HG03196 (cell line): Measurements from ENCODE around the gene SLC35F1.

Experiments used
- ATAC-seq: cut with Tn5 transposase; IDR thresholded peaks from one replicate; pipeline ENCODE4 v1.9.1; 2021; ENCODE audit not compliant: unreplicated experiment

Gene SLC35F1

DNA sequence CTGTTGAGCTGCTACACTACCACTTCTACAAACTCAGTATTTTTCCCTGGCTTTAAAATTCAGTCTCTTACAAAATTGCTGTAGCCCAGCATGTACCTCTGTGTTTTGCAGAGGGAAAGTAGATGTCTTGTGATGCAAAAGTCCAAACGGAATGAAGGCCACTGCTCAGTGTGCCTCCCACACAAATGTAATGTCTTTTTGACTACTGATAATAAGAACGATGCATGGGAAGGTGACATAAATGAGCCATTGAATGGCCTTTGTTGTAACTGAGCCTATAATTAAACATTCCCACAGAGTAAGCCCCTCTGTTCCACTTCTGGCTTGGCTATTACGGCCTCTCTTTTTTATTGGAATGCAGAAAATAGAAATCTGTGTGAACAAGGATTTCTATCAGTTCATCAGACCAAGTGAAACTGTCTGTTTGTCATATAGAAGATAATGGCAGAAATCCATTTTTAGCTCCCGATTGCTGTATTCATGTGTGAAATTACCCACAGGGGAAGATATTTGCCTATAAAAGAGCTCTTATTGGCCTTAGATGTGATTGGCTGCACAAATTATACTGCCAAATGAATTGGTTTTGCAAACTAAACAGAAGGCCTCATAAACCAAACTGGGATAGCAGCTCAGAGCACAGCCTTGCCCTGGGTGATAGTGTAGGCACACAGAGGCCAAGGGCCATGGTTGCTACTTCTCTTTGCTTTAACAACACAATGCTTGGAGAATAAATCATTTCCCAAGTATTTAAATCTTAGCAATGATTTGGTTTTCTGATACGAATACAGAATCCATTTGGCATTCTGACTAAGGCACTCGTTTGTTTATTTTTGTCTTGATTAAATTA is 399.6 kb downstream of the SLC35F1 start:
- no peak for ATAC-seq

DNA sequence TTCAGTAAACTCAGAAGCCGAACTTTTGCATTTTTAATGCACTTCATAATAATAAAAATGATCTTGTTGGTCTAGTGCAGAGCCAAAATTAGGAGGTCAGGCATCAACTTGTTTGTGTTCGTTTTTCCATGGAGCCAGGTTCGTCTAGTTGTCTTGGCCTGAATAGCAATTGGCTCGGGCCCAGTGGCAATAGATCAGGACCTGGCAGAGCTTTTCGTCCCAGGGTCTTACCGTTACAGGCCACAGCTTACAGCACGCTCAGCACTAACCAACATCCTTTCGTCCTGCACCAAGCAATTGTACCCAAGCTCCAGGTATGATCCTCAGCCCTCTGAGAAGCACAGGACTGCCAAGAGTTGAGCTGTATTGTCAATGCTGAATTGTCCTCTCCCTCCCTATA is 400.5 kb downstream of the SLC35F1 start:
- ATAC-seq: no peak

DNA sequence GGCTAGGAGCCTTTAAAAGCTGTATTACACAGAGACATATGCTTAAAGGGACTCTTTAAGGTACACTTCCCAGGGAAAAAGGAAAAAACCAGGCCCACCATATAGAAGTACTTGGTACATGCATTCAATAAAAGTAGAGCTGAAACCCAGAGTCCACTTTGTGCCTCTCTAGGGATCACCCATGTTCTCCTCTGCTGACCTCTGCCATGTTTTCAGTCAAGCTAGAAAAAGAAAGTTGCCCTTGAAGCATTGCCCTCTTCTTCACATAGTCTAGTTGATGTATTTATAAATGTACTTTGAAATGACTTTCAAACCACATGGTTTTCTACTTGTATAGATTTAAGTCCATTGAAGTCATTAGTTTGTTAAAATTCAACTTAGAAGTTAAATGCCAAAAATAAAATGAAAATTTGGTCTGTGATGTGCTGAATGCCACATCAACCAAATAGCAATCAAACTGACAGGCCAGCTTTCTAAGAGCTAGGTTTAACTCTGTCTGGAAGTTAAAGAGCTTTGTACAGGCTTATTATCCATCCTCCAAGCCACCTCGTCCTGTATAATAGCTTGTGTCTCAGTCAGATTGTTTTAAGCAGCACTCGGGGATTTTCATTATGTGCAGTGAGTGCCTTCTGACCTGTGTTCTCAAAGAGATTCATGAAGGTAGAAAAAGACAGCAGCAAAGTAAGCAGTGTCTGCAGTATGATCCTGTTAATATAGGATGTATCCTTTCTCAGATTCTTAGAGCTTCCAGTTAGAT is 402.5 kb downstream of the SLC35F1 start:
- ATAC-seq: no peak

DNA sequence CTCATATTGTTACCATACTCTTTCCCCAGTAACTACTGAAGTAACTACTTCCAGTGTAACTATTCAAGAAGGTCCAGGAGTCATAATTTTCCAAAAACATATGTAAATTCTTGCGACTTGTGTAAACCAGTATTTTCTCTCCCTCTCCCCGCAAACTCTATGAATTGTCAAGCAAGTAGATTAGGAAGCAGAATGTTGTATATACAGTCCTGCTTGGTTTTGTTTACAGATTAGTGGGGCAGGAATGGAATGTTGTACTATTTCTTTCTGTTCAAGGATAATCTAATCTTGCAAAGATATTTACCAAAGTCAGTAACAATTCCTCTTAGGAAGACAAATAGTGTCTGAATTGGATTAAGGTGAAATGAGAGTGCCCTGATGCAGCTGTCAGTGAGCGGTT is 406.1 kb downstream of the SLC35F1 start:
- ATAC-seq: no peak

- no peak for ATAC-seq
Measured at GRCh38 chr6:118313762-118314161, 406.7 kb downstream of the SLC35F1 start.

GRCh38 chr6:118316796-118317384 is 409.8 kb downstream of the SLC35F1 start:
- no peak for ATAC-seq

DNA sequence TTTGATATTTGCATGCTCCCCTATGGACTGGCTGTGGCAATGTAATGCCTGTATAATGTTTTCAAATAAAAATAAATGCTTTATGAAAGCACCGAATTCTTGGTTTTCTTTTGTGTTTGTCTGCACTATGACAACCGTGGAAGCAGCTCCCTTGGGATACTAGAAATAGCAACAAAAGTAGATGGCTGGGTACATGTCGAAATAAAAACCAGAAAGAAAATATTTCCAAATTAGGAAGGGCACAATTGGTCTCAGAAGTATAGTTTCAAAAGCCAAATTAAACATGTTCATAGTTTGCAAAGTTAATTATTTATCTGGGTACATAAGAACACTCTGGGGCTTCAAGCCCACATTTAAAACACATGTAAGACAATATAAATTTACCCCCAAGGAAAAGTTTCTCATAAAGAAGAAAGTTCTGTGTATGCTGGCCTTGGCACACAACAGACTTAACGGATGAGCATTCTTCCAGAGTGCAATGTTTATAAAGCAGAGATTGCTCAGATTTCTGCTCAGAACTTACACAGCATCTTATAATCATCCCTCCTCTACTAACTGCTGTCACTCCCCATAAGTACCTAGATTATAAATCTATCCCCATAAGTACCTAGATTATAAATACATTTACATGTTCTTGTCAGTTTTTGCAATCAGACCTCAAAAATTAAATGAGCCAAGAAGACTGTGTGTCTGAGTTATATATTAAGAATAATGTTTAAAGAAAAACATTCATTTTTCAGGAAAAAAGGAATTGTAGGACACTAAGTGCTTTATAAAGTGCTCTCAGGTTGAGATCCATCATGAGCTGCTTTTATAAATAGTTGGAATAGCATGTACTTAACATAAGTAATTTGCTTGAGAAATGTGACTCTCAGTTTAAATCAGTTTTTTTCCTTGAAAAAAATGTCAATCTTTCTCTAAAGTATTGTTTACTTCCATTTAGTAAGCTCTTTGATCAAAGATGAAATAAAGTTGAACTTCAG is 410.8 kb downstream of the SLC35F1 start:
- ATAC-seq: no peak

GRCh38 chr6:118318648-118319047 is 411.6 kb downstream of the SLC35F1 start:
- ATAC-seq: no peak

GRCh38 chr6:118319416-118319815 is 412.4 kb downstream of the SLC35F1 start:
- ATAC-seq: no peak

DNA sequence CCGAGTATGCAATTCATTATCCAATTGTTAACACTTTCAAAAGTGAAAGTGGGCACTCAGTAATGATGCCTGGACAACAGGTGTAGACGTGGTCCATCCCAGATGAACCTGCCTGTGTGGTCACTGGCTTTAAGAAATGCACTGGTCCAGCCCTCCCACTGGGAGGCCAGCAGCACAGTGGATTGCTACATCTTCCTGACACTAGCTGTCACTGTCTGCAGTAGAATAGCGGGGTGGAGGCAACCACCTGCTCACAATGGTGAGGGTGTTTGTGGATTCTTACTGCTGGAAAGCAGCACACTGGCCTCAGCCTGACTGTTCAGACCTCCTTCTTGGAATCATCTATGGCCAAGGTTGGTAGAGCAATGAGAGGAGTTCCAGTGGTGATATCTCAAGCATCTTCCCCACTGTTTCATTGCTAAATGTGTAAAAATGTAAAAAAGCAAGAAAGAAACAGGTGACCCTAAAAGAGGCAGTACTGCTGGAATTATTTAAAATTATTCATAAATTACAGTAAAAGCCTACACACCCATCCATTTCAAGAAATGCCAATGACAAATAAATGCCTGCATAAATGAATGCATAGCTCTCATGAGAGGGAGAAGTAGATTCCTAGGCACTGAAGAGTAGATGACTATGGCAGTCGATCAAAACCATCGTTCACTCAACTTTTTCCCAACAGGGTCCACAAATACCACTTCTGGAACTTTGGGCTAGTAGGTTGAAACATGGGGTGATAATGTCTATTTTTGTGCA is 413.0 kb downstream of the SLC35F1 start:
- ATAC-seq: no peak

GRCh38 chr6:118320652-118321051 is 413.6 kb downstream of the SLC35F1 start:
- no peak for ATAC-seq

DNA sequence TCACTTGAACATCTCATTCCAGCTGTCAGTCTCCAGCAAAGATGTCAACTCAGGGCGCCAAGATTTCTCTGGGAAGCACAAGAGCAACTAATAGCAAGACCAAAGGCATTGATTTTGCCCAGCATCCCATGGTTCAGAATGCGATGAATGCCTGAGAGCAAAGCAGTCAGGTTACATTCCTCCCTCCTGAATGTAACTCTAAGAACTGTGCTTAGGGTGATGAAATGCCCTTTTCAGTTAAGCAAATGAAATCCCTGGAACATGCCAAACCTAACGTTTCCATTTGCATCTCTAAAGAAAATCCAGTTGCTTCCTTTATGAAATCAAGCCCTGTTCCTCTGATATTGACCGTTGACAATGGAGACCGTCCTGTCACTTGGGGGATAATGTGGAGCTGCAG is 417.1 kb downstream of the SLC35F1 start:
- no peak for ATAC-seq

- ATAC-seq: no peak
Measured at GRCh38 chr6:118325220-118325860, 418.3 kb downstream of the SLC35F1 start.

DNA sequence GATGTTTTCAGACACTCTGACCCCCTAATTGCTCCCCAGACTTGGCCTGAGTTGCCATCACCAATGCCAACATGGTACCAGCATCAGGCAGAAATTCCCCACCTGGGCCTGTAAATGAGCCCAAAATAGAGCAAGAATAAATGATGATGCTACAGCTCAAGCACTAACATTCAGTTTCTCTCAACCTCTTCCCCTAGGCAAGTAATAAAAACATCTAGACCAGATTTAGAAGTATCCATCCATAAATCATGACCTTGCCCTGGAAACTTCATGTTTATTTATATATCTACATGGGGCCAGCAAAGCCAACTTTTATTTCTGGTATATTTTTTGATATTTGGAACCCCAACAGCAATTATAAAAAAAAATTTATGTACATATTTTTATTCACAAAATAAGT is 419.6 kb downstream of the SLC35F1 start:
- no peak for ATAC-seq

GRCh38 chr6:118327237-118327636 is 420.2 kb downstream of the SLC35F1 start:
- ATAC-seq: no peak

DNA sequence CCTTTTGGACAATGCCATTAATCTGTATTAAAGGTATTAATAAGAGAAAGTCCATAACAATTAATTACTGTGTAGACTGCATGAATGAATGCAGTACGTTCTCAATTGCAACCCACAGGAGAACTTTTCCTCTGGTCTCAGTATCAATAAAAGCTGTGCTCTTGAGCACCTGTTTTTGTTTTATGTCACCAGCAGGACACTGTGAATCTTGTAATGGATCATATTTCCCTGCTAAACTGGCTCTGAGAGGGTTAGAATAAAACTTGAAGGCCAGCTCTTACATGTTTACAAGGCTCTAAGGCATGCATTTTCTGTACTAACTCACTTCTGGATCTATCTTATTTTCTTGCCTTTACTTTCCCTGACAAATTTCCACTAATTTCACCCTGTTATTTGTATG is 426.7 kb downstream of the SLC35F1 start:
- no peak for ATAC-seq

GRCh38 chr6:118334634-118335033 is 427.6 kb downstream of the SLC35F1 start:
- ATAC-seq: no peak

- no peak for ATAC-seq
Measured at GRCh38 chr6:118335325-118335816, 428.3 kb downstream of the SLC35F1 start.

GRCh38 chr6:118344014-118344670 is 437.1 kb downstream of the SLC35F1 start:
- no peak for ATAC-seq
